NCI-H446 (cell line): Measurements from ENCODE around the gene IL7R.
"Not testable (repeated sequence)": the region's sequence is repeated elsewhere in the genome, so short reads cannot be mapped to it uniquely, and the experiment has no call there.

Source experiments
- DNase-seq, 2 experiments: peaks; one replicate each; lab custom pipeline; 2025; lab: John Stamatoyannopoulos, UW

The IL7R gene

DNA sequence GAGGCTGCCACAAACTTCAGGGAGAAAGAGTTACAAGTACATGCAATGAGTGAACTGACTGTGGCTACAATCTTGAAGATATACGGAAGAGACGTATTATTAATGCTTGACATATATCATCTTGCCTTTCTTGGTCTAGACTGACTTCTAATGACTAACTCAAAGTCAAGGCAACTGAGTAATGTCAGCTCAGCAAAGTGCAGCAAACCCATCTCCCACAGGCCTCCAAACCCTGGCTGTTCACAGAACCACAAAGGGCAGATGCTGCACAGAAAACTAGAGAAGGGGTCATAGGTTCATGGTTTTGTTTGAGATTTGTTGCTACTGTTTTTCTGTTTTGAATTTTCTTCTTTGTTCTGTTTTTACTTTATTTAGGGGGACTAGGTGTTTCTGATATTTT lies 21.0 kb downstream of the IL7R start:
- DNase-seq, result no peak

DNA sequence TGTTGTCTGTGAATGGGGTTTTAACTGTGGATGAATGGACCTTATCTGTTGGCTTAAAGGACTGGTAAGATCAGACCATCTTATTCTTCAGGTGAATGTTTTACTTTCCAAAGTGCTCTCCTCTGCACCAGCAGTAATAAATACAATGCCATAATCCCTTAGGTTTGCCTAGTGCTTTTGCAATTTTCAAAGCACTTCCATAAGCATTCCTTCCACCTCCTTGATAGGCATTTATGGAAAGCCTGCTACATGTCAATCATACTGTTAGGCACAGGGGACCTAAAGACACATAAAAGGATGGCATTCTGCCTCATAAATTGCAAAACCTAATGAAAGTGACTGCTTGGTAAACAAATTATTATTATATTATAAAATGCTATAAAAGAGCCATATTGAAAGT lies 21.4 kb downstream of the IL7R start:
- DNase-seq, result no peak

DNA sequence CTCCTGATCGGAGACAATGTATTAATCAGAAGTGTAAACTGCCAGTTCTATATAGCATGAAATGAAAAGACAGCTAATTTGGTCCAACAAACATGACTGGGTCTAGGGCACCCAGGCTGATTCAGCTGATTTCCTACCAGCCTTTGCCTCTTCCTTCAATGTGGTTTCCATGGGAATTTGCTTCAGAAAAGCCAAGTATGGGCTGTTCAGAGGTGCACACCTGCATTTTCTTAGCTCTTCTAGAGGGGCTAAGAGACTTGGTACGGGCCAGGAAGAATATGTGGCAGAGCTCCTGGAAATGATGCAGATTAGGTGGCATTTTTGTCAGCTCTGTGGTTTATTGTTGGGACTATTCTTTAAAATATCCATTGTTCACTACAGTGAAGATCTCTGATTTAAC lies 22.4 kb downstream of the IL7R start:
- no peak for DNase-seq

DNA sequence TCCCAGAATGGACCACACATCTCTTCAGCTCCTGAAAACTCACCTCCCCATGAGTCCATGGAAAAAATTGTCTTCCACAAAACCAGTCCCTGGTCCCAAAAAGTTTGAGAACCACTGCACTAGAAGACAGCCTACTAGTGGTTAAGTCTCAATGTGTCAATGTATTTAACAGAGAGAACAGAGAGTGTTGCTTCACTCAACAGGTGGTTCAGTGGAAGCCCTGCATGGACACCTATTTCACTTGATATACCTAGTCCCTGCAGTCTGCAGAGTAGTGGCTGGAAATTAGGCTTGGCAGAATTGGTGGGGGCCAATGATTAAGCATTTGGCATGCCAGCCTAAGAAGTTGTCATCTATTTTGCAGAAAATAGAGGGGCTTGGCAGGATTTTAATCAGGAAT lies 23.0 kb downstream of the IL7R start:
- no peak for DNase-seq

DNA sequence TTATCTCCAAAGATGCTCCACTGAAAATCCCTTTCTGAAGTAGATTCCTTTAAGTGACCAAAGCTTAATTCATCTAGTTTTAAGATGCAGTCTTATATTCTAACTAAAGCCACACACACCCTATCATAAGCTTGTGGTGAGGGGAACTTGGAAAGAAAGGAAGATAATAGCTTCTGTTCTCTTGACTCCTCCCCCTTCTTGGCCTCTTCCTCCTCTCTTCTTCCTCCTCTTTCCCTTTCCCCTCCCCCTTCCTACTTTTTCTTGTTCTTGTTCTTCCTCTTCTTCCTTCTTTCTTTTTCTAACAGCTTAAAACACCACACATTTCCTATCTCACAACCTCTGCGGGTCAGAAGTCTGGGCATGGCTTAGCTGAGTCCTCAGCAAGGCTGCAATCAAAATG lies 23.5 kb downstream of the IL7R start:
- no peak for DNase-seq

DNA sequence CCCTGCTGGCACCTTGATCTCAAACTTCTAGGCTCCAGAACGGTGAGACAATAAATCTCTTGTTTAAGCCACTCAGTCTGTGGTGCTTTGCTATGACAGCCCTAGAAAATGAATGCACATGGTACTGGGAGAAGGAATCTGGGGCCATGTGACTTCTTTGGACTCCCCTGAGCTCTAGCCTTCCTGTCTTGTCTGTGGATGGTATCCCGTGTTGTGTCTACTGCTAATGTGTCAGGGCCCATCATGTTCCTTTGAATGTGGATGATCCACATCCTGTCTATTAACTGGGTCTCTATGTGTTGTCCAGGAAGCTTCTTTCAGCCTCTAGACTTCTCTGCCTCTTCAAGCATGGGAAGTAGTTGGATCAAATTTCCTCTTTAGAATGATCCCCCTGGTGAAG lies 25.1 kb downstream of the IL7R start:
- no peak for DNase-seq

DNA sequence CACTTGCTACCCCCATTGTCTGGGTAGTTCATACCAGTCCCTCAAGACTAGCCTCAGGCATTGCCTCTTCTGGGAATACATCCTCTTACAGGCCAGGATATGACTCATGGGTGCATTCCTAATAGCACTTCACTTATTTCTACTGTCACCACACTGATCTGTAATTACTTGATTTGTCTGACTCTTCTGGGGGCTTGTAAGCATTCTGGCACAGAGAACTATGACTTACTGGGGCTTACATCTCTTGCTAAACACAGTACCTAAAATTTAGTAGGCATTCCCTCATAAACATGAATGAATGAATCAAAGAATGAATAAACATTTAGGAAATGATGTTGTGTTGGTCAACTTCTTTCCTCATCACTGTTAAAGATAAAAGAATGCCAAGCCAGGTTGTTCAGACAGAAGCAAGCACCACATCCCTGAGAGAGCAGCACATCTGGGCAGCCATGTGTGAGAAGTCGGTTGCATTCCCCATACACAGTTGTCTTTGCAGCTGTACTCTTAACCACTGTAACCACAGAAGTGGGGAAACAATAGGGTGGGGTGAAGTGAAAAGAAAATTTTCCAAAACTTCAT lies 27.6 kb downstream of the IL7R start:
- no peak for DNase-seq

DNA sequence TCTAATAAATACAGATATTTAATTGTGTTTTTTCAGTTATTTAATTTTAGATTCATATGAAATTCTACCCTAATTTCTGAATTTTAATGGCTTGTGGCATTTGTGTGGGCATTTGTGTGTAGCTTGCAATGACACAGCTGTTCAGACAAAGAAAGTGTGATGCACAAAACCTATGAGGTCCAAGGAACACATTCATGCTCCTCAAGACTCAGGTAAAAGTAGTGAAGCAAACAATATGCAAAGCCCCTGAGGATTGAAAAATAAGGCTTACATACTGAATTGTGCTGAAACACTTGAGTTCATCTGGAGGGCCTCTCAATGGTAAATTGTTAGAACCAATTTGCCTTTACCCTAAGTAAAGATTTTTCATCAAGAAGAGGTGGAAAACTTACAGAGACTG lies 28.1 kb downstream of the IL7R start:
- no peak for DNase-seq

DNA sequence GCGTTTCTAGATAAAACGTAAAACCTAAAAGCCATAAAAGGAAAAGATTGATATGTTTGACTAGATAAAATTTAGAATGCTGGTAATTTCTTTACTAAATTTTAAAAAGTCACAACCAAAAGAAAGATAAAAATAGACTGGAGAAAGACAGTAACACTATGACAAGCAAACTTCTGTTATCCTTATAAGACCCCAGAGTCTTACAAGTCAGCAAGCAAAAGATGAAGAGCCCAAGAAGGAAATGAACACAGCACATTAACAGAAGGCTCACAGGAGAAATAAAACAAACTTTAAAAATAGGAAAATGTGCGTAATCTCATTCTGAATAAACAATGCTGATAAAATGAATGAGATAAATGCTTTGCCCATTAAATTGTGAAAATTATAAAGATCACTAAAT lies 29.7 kb downstream of the IL7R start:
- DNase-seq, result no peak

DNA sequence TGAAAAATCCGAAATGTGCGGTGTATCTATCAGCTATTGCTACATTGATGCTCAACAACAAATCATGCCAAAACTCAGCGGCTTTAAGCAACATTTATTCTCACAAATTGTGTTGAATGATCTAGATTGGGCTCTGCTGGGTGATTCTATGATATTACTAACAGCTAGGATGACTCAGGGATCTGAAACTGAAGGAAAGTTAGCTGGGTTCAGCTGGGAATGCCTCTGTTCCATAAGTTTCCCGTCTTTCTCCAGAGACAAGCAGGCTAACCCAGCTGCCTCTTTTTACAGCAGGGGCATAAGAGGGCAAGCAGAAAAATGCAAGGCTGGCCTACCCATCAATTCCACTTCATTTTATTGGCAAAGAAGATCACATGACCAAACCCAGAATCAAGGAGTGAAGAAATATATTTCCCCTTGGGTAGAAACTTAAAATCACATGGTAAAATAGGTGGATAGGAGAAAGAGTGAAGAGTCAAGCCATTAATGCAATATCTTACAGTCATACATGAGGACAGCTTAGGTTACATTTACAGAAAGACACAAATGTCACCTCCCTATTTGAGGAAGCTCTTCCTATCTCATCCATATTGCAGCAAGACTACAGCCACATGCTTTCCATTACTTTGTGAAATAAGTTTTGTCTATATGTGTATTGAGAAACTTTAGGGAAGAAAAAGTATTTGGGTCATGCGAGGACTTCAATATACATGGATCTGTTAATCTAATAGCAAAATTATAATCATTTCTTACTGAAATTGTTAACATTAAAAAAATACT lies 30.8 kb downstream of the IL7R start:
- DNase-seq, result no peak

DNA sequence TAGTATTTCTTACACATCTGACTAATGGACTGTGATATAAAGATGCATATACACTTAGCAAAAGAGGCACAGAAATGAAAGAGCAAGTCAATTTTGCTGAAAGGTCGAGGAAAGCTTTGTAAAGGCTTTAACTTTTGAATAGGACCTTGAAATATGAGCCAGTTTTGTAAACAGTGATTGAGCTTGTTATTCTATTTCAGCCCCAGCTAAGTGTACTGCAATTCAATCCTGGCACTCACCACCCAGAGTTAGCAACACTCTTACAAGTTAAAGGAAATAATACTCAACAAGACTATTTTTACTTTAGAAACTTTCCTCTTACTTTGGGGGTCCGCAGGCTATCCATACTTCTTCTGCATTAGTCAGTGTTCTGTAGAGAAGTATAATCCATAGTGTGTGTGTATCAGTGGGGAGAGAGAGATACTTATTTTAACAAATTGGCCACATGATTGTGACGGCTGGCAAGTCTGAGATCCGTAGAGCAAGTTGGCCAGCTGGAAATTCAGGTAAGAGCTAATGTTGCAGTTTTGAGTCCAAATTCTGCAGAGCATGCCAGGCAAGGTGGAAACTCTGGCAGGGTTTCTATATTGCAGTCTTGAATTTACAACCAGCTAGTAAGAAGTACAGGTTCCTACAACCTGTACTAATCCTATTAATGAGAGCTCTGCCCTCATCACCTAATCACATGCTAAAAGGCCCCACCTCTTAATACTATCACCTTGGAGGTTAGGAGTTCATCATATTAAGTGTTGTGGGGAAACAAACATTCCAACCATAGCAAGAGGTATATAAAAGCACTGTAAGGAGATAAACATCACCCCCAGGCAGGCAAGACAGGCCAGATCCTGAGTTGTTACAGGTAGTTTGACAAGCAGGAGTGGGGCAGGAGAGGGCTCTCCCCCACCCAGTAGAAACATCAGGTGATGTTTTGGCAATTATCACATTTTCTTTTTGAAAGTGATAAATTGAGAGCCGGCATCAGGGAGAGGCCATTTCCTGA lies 33.6 kb downstream of the IL7R start:
- DNase-seq, result no peak

DNA sequence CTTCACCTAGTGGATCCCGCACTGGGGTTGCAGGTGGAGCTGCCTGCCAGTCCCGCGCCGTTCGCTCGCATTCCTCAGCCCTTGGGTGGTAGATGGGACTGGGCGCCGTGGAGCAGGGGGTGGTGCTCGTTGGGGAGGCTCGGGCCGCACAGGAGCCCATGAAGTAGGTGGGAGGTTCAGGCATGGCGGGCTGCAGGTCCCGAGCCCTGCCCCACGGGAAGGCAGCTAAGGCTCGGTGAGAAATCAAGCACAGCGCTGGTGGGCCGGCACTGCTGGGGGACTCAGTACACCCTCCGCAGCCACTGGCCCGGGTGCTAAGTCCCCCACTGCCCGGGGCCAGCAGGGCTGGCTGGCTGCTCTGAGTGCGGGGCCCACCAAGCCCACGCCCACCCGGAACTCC lies 36.1 kb downstream of the IL7R start:
- DNase-seq, result not testable (repeated sequence)

DNA sequence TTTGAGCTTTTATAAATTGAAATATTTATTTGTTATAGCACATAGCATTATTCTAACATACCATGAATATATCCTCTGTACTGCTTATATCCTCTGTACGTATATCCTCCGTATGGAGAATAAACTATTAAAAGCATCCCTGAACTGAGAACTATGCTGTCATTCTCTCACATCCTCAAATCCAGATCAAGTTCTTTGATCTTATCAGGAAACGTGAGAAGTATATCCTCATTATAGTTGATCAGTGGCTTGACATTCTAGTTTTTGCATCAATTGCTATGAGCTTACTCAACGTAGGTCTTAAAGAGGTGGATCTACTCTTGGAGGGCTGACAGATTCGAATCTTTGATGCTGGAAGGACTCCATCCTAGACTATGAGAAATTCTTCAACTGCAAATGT lies 37.4 kb downstream of the IL7R start:
- DNase-seq, result no peak

DNA sequence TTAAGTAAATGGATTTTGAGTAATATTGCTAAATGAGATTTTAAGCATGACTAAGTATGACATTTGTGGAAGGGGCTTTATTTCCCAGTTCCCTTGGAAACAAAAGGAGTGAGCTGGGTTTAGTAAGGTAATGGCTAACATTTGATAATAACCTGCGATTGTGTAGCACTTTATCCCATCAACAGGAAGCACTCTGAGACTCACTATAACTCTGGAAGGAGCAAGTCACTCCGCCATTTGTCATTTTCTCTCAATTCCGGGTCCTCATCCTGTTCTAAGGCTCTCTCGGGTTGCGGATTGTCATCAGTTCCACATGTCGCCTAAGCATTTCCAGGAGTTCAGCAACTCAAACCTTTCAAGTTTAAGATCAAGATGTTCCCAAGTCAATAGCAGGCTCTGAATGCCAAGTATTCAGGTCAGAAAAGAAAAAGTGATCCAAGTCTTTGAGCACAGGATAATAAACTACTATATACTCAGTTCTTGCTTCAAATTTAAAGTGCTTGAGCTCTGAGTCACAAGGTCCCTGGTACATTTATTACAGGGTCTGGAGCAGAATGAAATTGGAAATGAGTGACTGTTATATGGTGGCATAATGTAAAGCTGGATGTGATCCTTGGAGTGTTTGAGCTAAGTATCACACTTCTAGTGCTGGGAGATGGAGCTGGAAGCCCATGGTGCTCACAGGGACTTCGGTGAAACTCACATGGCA lies 42.4 kb downstream of the IL7R start:
- no peak for DNase-seq

DNA sequence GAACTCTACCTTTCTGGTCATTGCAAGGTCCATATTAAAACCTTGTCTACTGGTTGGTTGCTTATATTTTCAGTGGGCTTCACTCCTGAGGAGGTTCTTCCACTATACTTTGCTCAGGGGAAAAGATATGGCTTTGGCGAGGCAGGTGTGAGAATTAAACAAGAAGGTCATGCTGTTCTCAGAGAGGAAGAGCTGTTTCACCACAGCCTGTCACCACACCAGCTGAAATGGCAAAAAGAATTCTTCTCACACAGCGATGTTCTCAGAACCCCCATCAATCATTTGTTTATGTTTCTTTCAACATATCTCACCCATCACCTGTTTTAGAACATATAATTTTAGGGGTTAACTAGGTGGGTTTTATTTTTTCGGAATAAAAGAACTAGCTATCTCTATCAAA lies 43.1 kb downstream of the IL7R start:
- DNase-seq, result no peak

DNA sequence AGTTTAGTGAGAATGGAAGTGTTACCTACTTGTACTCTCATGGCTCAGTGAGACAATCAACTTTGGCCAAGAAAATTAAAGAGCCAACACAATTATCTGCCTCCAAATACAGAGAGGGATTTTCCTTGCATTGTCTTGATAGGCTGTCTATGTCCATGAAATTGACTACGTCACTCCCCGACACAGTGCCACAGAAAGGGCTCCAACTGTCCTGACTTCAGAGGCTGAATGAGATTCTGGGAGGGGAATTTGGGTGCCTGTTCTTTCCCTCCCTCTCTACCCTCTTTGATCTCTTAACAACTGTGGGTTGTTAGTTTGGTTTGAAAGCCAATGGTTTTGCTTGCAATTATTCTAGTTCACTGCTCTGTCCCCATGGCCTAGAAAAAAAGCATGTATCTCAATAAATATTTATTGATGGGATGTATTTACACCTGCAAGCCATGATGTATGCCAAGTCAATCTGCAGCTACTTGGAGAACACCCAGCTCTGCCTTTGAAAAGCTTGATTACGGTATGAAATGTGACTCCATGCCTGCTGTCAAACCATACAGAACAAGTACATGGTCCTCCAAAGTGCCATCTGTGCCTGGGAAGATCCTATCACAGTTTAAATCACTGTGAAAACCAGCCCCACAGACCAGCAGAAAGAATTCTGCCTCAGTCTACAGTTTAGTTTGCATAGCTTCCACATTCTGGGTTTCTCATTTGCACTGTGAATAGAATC lies 44.4 kb downstream of the IL7R start:
- DNase-seq, result peak; percentile 38 to 72

DNA sequence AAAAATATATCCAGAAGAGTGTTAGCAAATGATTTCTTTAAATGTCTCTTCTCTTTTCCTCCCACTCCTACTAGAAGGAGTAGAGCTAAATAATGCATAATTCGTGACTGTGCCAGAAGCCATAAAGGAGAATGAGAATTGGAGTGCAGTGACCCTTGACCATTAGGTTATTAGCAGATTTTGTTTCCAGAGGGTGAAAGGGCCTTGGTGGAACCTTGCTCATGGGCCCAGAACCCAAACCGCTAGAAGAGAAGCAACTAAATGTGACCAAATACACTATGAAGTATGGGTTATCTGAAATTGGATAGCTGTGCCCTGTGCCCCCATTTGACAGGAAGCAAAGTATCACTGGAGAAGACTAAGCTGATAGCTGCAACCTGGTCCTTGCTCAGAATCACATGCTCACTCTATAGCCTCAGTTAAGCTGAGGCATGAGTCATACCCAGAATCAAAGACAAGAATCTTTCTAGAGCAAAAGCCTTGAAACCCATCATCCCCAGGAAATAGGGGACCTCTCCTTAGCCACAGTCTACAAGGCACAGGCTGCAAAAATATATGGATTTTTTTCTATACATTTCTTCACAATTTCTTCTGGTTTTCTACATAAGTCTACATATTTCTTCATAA lies 45.5 kb downstream of the IL7R start:
- no peak for DNase-seq

DNA sequence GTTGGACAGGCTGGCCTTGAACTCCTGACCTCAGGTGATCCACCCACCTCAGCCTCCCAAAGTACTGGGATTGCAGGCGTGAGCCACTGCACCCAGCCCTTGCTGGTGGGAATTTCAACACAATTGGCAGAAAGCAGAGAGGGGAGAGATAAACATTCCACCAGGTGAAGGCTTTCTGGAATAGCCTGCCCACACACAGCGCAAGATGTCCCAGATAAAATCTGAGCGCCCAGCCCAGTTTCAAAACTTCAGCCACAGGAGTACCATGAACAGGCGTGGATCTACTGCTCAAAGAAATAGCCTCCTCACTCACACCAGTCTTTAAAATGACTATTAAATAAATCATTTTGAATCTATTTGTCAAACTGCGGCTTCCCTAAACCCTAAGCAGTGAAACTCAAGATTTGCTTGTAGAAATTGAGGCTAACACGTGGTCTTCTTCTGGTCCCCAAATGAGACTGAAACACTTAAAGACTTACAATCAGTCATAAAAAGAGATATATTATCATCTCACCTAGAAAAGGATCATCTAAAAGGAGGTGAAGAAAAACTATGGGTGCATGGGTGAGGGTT lies 47.0 kb downstream of the IL7R start:
- no peak for DNase-seq

DNA sequence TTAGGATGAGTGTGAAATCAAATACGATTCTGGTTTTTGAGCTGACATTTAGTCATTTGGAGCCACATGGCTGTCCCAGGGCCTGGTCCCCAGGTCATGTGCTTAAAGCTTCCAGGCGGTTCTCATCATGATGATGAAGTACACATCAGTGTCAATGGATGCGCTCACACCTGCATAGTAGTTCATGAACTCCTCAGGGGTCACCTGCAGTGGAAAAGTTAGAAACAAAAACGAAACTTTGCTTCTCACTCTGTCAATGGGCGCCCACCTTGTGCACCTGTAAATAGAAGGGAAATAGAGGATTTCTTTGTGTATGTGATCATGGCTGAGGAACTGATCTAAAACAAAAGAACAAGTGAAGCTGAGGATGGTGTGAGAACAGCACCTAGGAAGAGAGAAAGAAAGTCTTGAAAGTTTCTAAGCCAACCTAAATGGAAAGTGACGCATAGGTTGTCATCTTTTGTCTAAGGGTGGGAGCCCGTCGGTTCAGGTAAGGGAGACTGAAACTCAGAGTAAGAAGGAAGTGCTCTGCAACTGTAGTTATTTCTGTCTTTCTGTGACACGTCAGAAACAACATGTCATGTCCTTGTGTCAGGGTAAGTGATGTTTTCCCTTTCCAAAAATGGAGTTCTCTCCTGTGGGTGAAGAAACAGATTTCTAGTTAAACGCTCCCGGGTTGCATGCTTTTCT lies 47.9 kb downstream of the IL7R start:
- DNase-seq, result no peak

DNA sequence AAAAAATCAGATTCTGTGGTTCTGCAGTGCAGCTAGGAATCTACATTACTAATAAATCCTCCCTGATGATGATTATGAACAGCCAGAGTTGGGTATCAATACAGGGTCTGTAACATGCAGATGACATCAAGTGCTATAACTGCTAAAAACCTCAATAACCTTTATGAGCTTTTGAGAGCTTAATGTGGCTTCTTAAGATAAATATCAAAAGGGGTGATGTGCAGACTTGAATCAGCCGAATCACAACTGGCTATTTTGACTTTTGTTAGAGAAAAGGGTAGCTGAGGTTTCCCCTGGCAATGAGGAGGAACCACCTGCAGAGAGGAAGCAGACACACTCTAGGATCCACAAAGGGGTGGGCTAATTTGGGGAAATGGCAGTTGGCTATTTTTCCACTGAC lies 51.5 kb downstream of the IL7R start:
- DNase-seq, result no peak
